Urothelium cell line (cell line): ENCODE data around the gene HSFX3.
"Not testable (repeated sequence)": the region's sequence is repeated elsewhere in the genome, so short reads cannot be mapped to it uniquely, and the experiment has no call there.

ENCODE experiments used
- DNase-seq: peaks from one replicate; pipeline ENCODE4 v3.0.0; 2011; ENCODE audit warnings: low spot score, mixed read lengths
- FAIRE-seq: peaks from 2 replicates; lab custom pipeline; 2011; peaks lifted over from hg19 to GRCh38; lab: Jason Lieb, UNC

The HSFX3 gene, protein sequence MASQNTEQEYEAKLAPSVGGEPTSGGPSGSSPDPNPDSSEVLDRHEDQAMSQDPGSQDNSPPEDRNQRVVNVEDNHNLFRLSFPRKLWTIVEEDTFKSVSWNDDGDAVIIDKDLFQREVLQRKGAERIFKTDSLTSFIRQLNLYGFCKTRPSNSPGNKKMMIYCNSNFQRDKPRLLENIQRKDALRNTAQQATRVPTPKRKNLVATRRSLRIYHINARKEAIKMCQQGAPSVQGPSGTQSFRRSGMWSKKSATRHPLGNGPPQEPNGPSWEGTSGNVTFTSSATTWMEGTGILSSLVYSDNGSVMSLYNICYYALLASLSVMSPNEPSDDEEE

GRCh38 chrX:149549701-149550100 is at the start of gene HSFX3:
Gene HSFX3 (minus strand): TSS chrX:149549924. CDS start chrX:149549852, 72 bp downstream.
- DNase-seq, FAIRE-seq: not testable (repeated sequence)

DNA sequence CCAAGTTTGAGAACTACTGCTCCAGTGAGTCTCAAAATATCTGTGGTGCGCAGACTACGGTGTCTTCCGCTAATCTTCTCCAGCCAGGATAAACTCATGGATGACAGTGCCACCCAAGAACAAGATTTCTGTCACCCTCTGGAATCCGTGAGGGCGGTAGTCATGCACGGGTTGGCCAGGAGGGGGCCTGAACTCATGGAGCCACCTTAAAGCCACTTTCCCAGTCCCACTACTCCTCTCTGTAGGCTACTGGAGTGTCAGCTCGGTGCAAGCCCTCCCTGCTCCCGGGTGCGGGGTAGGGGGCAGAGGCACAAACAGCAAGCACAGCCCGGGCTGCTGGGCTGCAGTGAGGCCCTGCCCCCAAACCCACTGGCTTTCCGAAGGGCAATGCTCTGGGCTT is 48.9 kb upstream of the HSFX3 start:
- DNase-seq, FAIRE-seq: not testable (repeated sequence)

GRCh38 chrX:149595943-149596342 is 46.2 kb upstream of the HSFX3 start:
- not testable (repeated sequence) for FAIRE-seq, DNase-seq

DNA sequence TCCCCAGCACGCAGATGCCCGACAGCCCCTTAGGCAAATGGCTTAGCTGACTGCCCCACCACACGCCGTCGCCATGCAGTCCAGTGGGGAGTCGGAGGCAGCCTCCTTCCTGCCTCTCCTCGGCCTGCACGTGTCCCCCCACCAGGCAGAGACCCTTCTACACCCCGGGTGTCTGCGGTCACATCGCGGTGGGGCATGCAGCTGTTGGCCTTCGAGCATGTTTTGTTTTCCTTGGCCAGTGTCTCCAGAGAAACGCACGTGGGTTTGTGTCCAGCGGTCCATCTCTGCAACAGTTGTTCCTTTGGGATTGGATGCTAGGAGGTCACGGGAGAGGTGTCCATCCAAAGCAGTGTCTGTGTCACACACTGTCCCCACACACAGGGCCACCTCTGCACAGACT is 45.5 kb upstream of the HSFX3 start, which contains the start of gene HSFX2:
TSS of gene HSFX2 (minus strand) at position 101 of the 400 bp plus-strand sequence. CDS start 614 bp downstream, outside the sequence.
- not testable (repeated sequence) for FAIRE-seq, DNase-seq

- FAIRE-seq, DNase-seq: not testable (repeated sequence)
Measured at GRCh38 chrX:149590993-149591392, 41.3 kb upstream of the HSFX3 start.

DNA sequence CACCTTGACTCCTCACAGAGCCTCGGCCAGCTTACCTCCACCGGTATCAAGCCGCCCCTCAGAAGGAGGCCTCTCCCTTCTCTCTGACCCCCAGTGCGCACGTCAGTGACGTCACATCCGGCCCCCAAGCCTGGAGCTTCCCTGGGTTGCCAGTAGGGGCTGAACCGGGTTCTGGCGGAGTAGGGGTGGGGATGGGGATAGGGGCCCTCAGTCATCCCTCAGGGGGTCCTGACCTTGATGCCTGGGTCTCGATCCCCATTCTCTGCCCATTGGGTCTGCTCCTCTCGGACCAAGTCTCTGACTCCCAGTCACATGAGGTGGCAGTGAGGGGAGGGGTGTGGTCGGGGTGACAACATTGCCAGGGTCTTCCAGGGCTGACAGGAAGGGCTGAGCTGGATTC is 37.6 kb upstream of the HSFX3 start, which contains the start of gene MAGEA9B:
TSS of gene MAGEA9B (minus strand) at position 101 of the 400 bp plus-strand sequence. CDS start 4,280 bp downstream, outside the sequence.
- DNase-seq, FAIRE-seq: not testable (repeated sequence)

- FAIRE-seq, DNase-seq: not testable (repeated sequence)
Measured at GRCh38 chrX:149585631-149586030, 35.9 kb upstream of the HSFX3 start.

DNA sequence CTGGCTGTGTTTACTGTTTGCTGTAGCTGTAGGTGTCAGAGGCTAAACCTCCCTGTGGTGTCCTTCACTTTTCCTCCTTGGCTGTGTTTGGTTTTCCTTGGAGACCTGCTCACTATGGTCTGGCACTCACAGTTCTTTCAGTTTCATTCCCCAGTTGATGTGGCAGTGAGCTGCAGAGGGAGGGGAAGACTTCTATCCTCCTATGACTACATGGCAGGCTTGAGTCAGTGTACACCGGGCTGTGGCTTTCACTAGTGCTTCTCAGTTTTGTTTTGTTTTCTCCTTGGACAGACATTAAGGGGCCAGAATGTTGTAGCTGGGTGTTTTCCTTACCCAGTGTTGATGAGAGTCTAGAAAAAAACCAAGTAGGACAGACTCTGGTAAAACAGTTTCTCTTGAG is 23.7 kb upstream of the HSFX3 start:
- FAIRE-seq, DNase-seq: not testable (repeated sequence)

DNA sequence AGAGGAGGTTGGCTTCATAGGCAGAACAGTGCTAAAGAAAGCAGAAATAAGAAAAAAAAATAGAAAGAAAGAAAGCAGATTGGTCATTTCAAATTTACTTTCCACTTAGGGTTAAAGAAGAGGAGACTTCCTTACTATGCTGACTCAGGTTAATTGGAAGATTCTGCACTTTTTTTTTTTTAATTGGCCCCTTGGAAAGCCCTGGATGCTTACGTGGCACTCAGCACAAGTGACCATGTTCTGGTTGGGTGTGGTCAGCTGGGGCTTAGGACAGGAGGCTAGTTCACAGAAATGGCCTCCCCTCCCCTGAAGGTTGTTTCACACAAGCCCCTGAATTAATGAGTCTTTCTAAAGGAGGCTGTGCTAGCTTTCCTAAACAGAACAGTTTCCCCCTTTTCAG is 23.0 kb upstream of the HSFX3 start:
- DNase-seq: no peak

DNA sequence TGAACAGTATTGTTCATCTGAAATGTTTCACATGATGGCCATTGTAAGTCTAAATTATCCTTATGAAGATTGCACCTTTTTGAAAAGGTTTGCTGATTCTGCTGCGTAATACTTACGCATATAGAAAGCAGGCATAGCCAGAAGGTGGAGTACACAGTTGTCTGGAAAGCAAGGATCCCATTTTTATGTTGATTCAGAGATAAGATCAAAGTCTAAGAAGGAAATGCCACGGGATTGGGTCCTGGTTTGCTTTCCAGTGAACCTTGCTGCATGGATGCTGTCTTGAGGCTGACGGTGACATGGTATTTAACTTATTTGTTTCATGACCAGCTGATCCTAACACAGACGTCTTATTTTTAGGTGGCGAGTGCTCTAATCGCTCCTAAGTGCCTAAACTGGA is 22.0 kb upstream of the HSFX3 start:
- no peak for DNase-seq
- no peak for FAIRE-seq

More for the DNA sequence above, 23.0 kb upstream of the HSFX3 start:
- FAIRE-seq: no peak

- FAIRE-seq (no peak), DNase-seq (no peak)
Measured at GRCh38 chrX:149570668-149571067, 20.9 kb upstream of the HSFX3 start.

DNA sequence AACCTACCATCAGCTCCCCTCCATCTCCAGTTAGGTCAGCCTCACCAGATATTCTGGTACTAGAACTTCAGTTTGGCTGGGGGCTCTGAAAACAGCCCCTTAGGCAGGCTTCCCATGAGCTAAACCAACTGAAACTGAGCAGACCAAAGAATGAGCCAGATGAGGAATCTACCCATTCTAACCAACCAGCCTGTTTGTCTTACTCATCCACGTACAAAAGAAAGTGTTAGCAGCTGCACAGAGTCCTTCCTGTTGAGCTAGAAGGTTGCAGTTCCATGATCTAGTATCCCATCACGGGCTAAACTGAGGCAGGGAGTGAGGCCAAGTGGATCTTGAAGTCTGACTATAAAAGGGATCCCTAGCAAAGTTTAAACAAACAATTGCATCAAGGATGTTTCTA is 20.0 kb upstream of the HSFX3 start:
- FAIRE-seq: no peak
- no peak for DNase-seq

DNA sequence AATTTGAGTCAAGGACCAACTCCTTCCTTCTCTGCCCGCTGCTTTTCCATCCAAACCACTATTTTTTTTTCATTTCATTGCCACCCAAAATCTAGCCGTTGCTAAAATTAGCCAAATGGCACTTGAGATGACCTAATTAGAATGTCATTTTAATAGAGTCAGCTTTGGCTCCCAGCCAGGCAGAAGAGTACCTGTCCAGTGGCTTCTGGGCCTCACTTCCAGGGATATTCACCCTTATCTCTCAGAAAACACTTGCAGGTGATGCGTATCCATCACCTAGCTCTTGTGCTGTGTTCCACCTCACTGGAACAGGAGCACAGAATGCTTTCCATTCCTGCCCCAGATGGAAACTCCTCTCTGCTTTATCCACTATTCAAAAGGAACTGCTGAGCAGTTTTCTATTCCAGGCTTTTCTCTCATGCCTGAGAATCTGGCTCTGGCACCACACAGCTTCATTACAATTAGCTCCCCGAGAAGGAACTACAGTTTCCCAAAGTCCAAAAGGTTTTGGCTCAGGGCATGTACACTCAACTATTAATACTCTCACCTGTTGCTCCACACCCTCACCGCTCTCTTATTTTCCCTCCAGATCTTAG is 19.1 kb upstream of the HSFX3 start:
- DNase-seq: no peak
- no peak for FAIRE-seq

GRCh38 chrX:149567621-149568417 is 18.1 kb upstream of the HSFX3 start:
- no peak for FAIRE-seq
- no peak for DNase-seq

DNA sequence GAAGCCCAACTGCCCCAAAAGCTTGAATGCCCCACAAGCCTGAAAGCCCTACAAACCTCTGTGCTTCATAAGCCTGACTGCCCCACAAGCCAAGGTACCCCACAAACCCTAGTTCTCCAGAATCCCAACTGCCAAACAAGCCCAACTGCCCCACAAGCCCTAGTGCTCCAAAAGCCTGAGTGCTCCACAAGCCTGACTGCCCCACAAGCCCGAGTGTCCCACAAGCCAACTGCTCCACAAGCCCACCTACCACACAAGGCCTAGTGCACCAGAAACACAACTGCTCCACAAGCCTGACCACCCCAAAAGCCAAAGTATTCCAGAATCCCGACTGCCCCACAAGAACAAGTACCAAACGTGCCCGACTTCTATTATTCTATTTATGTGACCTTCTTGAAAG is 13.6 kb upstream of the HSFX3 start:
- DNase-seq (no peak), FAIRE-seq (no peak)

DNA sequence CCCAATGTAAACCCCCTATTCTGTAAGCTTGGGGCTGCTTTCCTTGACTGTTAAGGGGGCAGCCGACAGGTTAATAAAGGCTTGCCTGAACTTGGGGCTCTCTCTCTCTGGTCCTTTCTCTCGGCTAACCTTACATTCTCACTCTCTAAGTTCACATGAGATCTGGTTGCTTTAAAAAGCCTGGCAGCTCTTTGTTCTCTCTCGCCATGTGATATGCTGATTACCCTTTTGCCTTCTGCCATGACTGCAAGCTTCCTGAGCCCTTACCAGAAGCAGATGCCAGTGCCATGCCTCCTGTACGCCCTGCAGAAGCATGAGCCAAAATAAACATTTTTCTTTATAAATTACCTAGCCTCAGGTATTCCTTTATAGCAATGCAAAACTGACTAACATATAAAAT is 5.5 kb upstream of the HSFX3 start:
- not testable (repeated sequence) for DNase-seq, FAIRE-seq

DNA sequence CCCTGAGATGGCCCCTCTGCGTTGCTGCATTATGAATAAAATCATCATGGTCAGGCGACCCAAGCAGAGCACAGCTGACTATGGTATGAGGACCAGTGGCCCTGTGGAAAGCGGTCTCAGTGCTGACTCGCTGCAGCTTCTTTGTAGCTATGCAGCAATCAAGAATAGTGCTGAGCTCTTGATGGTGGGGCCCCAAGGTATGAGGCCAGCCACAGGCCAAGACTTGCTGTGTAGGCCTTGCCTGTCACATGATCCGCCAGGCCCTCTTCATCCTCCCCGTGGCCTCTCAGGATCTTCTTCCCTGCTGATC is 2.2 kb upstream of the HSFX3 start:
- not testable (repeated sequence) for FAIRE-seq, DNase-seq

- not testable (repeated sequence) for DNase-seq, FAIRE-seq
Measured at GRCh38 chrX:149551245-149551938, 1.7 kb upstream of the HSFX3 start.

DNA sequence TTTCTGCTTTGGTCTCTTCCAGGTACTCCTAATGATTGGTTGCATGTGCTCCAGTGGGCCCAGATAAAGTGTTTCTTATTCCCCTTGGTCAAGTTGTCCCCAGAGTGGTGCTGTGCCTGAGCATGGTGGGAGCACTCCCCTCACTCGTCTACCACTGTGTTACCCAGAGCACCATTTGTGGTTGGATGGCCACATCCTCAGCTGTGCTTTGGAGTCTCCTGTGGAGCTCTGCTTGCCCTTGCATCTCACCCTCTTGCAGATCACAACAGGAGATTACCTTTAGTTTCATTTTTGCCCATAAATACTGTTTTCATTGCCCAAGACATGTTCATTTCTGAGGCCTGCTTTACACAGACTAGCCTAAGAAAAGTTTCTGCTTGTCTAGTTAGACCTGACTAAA is 730 bp upstream of the HSFX3 start:
- DNase-seq, FAIRE-seq: not testable (repeated sequence)

GRCh38 chrX:149547782-149548181 is 1.9 kb downstream of the HSFX3 start:
- FAIRE-seq, DNase-seq: not testable (repeated sequence)
